Stomach (tissue), 4 donors: Measurements from ENCODE around the gene ADGRE1.

Experiments used
- EP300 ChIP-seq: sonication (generic); formaldehyde crosslinking; IDR thresholded peaks from one replicate; pipeline ENCODE4 v1.6.1; 2017; ENCODE audit warnings: antibody characterized with exemption
- POLR2A ChIP-seq, 4 donors: fragments of 450-650 bp; IDR thresholded peaks; one replicate each; pipeline ENCODE4 v1.6.1; 2016; ENCODE audit warnings: antibody characterized with exemption in 4 of 4, control low read depth in 2 of 4, mild to moderate bottlenecking in 1 of 4, moderate library complexity in 1 of 4
- TF ChIP-seq, protein P1 (sequence below), 7 experiments: fragments of 450-650 bp in 4 of 7; fragments of 200-600 bp in 3 of 7; sonication (generic) in 3 of 7; IDR thresholded peaks; one replicate each; pipeline ENCODE4 v1.5.1; 2016 to 2019; ENCODE audit warnings: antibody characterized with exemption in 7 of 7, control low read depth in 2 of 7, mild to moderate bottlenecking in 1 of 7

DNA sequence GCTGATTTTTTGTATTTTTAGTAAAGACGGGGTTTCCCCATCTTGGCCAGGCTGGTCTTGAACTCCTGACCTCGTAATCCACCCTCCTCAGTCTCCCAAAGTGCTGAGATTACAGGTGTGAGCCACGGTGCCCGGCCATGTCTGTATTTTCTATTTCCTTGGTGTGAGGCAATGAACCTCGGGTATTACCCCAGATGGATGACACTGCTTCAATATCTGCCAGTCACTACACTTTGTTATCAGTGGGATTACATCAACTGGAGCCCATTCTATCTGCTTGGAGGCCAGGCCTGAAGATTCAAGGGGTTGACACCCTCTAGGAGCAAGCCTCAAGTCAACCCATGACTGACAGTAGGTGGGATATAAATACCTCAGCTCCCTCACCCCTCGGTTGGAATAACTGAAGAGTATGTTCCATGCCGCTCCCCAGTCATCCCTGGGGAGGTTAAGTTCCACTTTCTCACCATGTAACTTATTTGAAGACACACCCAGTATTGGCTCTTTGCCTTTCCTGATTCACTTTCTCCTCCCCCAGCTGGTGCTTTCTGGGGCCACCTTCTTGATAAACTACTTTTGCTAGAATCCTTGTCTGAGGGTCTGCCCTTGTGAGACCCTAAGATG is 992 bp upstream of the ADGRE1 start:
- TF ChIP-seq, protein P1, sequence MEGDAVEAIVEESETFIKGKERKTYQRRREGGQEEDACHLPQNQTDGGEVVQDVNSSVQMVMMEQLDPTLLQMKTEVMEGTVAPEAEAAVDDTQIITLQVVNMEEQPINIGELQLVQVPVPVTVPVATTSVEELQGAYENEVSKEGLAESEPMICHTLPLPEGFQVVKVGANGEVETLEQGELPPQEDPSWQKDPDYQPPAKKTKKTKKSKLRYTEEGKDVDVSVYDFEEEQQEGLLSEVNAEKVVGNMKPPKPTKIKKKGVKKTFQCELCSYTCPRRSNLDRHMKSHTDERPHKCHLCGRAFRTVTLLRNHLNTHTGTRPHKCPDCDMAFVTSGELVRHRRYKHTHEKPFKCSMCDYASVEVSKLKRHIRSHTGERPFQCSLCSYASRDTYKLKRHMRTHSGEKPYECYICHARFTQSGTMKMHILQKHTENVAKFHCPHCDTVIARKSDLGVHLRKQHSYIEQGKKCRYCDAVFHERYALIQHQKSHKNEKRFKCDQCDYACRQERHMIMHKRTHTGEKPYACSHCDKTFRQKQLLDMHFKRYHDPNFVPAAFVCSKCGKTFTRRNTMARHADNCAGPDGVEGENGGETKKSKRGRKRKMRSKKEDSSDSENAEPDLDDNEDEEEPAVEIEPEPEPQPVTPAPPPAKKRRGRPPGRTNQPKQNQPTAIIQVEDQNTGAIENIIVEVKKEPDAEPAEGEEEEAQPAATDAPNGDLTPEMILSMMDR (IDR thresholded peaks at IDR 0.05) = no peak
- no peak for TF ChIP-seq POLR2A (IDR thresholded peaks at IDR 0.05)
- no peak for TF ChIP-seq EP300
